Testis (tissue), 2 donors: ENCODE measurements around the gene ANKRD11.

ENCODE experiments used
- CTCF ChIP-seq, 3 experiments: fragments of 450-650 bp in 2 of 3; fragments of 200-600 bp in 1 of 3; sonication (generic) in 1 of 3; IDR thresholded peaks; one replicate each; pipeline ENCODE4 v1.5.1; 2016 to 2019; ENCODE audit warnings: antibody characterized with exemption in 3 of 3, mild to moderate bottlenecking in 2 of 3, moderate library complexity in 1 of 3
- POLR2A ChIP-seq: fragments of 450-650 bp; IDR thresholded peaks from one replicate; pipeline ENCODE4 v1.6.1; 2017; ENCODE audit warnings: antibody characterized with exemption, mild to moderate bottlenecking, moderate library complexity

DNA sequence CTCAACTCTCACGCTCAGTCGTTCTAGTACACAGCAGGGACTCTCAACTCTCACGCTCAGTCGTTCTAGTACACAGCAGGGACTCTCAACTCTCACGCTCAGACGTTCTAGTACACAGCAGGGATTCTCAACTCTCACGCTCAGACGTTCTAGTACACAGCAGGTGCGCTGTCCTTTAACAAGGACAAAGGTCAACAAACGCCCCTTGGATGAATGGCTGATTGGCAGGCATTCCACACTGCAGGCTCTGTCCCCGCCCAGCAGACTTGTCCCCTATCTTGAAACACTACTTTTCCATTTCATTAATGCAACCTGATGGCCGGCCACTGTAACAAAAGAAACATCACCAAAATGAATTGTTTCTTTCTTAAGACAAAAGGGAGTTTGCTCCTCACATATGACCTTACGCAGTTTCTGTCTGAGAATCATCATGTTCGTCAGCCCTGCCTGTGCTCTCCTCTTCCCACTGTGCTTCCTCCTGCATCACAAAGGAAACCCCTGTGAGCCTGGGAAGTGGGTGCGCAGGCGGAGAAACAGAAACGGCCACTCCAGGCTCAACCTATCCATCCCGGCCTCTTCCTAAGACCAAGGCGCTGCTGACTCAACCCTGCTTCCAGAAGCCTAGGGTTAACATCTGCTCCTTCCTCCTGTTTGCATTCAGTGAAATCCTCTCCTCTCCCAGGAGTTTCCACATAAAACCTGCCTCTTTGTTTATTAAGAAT is 59.8 kb downstream of the ANKRD11 start:
- TF ChIP-seq CTCF (IDR thresholded peaks at IDR 0.05) (no peak), POLR2A (no peak)
